ENCODE measurements around the gene MBD3L5.

GRCh38 chr19:6997679-6998445 is 32.5 kb upstream of the MBD3L5 start:
- TF ChIP-seq CTCF (conservative IDR thresholded peaks at IDR 0.05), result no peak
- TF ChIP-seq EZH2 (IDR thresholded peaks at IDR 0.05; ENCODE audit: low read depth), result no peak
